ENCODE results near the gene WDR49.

- TF ChIP-seq CTCF (IDR thresholded peaks at IDR 0.05) (no peak), POLR2A (IDR thresholded peaks at IDR 0.05) (no peak)
These were observed 185.7 kb downstream of the WDR49 start for GRCh38 chr3:167467848-167468611.
